ENCODE measurements around the gene SMC3. TPM values are rescaled to one million over a fixed set of nuclear protein-coding genes. Genes with fewer than 3 reads are reported as not detected.

Gene SMC3
- total RNA-seq, 1 experiment from 2014 or later: 31.3 TPM

GRCh38 chr10:110591760-110592159, 24.3 kb downstream of the SMC3 start:
- no peak for TF ChIP-seq CTCF (IDR thresholded peaks at IDR 0.05; ENCODE audit: unreplicated experiment)
- intact Hi-C loops (cut with micrococcal nuclease; ENCODE audit: unreplicated experiment): no loop called here
- Mint-ChIP-seq H3K4me3 (ENCODE audit: low read depth, unreplicated experiment) (no peak overlapping the region), H3K27me3 (ENCODE audit: unreplicated experiment) (no peaks in the 10 kb centered on the region), H3K4me1 (ENCODE audit: low read depth, unreplicated experiment) (no peaks in the 10 kb centered on the region), H3K9me3 (ENCODE audit: low read depth, unreplicated experiment) (no peaks in the 10 kb centered on the region), H3K36me3 (ENCODE audit: insufficient read depth, unreplicated experiment) (peaks cover 17% of the 10 kb centered on the region), H3K27ac (ENCODE audit: unreplicated experiment) (no peak overlapping the region)
- BruUV-seq (replicated peaks): no TSS peak
- CTCF ChIA-PET: no interaction called here
- DNase-seq: no peak

GRCh38 chr10:110597476-110597875, 30.0 kb downstream of the SMC3 start:
- no peak for DNase-seq
- CTCF ChIA-PET: no interaction called here
- no TSS peak for BruUV-seq (replicated peaks)
- TF ChIP-seq CTCF (IDR thresholded peaks at IDR 0.05; ENCODE audit: unreplicated experiment): no peak
- Mint-ChIP-seq H3K27me3 (ENCODE audit: unreplicated experiment) (no peaks in the 10 kb centered on the region), H3K36me3 (ENCODE audit: insufficient read depth, unreplicated experiment) (peaks cover 9% of the 10 kb centered on the region), H3K27ac (ENCODE audit: unreplicated experiment) (no peak overlapping the region), H3K4me3 (ENCODE audit: low read depth, unreplicated experiment) (no peak overlapping the region), H3K4me1 (ENCODE audit: low read depth, unreplicated experiment) (no peaks in the 10 kb centered on the region), H3K9me3 (ENCODE audit: low read depth, unreplicated experiment) (no peaks in the 10 kb centered on the region)
- intact Hi-C loops (cut with micrococcal nuclease; ENCODE audit: unreplicated experiment): no loop called here

GRCh38 chr10:110600487-110601101, 33.1 kb downstream of the SMC3 start:
- intact Hi-C loops (cut with micrococcal nuclease; ENCODE audit: unreplicated experiment): loop anchor here (1.0 kb wide), 1 partner anchor 294 kb away; no protein-coding TSS in a partner anchor
- TF ChIP-seq CTCF (IDR thresholded peaks at IDR 0.05; ENCODE audit: unreplicated experiment): no peak
- Mint-ChIP-seq H3K27ac (ENCODE audit: unreplicated experiment) (no peak overlapping the region), H3K9me3 (ENCODE audit: low read depth, unreplicated experiment) (no peaks in the 10 kb centered on the region), H3K4me1 (ENCODE audit: low read depth, unreplicated experiment) (no peaks in the 10 kb centered on the region), H3K36me3 (ENCODE audit: insufficient read depth, unreplicated experiment) (peaks cover 9% of the 10 kb centered on the region), H3K4me3 (ENCODE audit: low read depth, unreplicated experiment) (no peak overlapping the region), H3K27me3 (ENCODE audit: unreplicated experiment) (no peaks in the 10 kb centered on the region)
- DNase-seq: peak; percentile 46
- CTCF ChIA-PET: interaction anchor here (0.6 to 1.2 kb wide), 5 partner anchors 19 to 295 kb away, joined by 4 to 6 read pairs (median 4); no protein-coding TSS in a partner anchor
- BruUV-seq (replicated peaks): no TSS peak

GRCh38 chr10:110601581-110601980, 34.1 kb downstream of the SMC3 start:
- DNase-seq: no peak
- Mint-ChIP-seq H3K27ac (ENCODE audit: unreplicated experiment) (no peak overlapping the region), H3K9me3 (ENCODE audit: low read depth, unreplicated experiment) (no peaks in the 10 kb centered on the region), H3K4me1 (ENCODE audit: low read depth, unreplicated experiment) (no peaks in the 10 kb centered on the region), H3K27me3 (ENCODE audit: unreplicated experiment) (no peaks in the 10 kb centered on the region), H3K4me3 (ENCODE audit: low read depth, unreplicated experiment) (no peak overlapping the region), H3K36me3 (ENCODE audit: insufficient read depth, unreplicated experiment) (peaks cover 7% of the 10 kb centered on the region)
- intact Hi-C loops (cut with micrococcal nuclease; ENCODE audit: unreplicated experiment): no loop called here
- CTCF ChIA-PET: no interaction called here
- TF ChIP-seq CTCF (IDR thresholded peaks at IDR 0.05; ENCODE audit: unreplicated experiment): no peak
- no TSS peak for BruUV-seq (replicated peaks)
